Panc1 (cell line): ENCODE measurements around the gene TNIP2. TPM values are rescaled to one million over a fixed set of nuclear protein-coding genes. Genes with fewer than 3 reads are reported as not detected.

Source experiments
- ATAC-seq: fragments of 200-7000 bp; cut with Tn5 transposase; 2 replicates; pipeline ENCODE4 v1.9.1; 2020; ENCODE audit warnings: mild to moderate bottlenecking, moderate library complexity
- BruUV-seq: library from RNA; stranded (reverse); fragments of 400-500 nt; replicated peaks from 2 replicates; lab custom pipeline; 2021; lab: Mats Ljungman, UMichigan
- CTCF ChIA-PET: fragments of 300-600 bp; sonication (Branson Sonifier 250); formaldehyde crosslinking; loops from one replicate; lab custom pipeline; 2022; ENCODE audit warnings: antibody characterized with exemption; lab: Charles Lee
- POLR2A ChIA-PET: fragments of 300-600 bp; sonication (Branson Sonifier 250); formaldehyde crosslinking; loops from one replicate; lab custom pipeline; 2022; ENCODE audit warnings: antibody characterized with exemption; lab: Charles Lee
- DNase-seq: peaks from one replicate; pipeline ENCODE4 v3.0.0-alpha.2; 2010; ENCODE audit warnings: low read depth, low spot score
- H3K27ac ChIP-seq: 2 replicates; pipeline ENCODE4 v1.5.1; 2011; ENCODE audit warnings: mild to moderate bottlenecking, low read length, inconsistent platforms
- H3K27me3 ChIP-seq: fragments of 200-500 bp; sonication (Bioruptor generic); 2 replicates; pipeline ENCODE4 v1.6.0; 2014; ENCODE audit warnings: low read length, inconsistent platforms; ENCODE audit not compliant: control insufficient read depth, insufficient read depth
- H3K36me3 ChIP-seq: fragments of 200-500 bp; sonication (Bioruptor generic); 2 replicates; pipeline ENCODE4 v1.5.1; 2014; ENCODE audit warnings: inconsistent platforms, mild to moderate bottlenecking, low read length, moderate library complexity; ENCODE audit not compliant: control insufficient read depth, insufficient read depth
- H3K4me1 ChIP-seq: 2 replicates; pipeline ENCODE4 v1.5.1; 2011; ENCODE audit warnings: inconsistent platforms, mild to moderate bottlenecking, low read length, moderate library complexity; ENCODE audit not compliant: control insufficient read depth, insufficient read depth
- H3K4me3 ChIP-seq, 2 experiments: 2 replicates each; pipeline ENCODE4 v1.5.1; 2011 to 2012; ENCODE audit warnings: low read depth in 2 of 2, low read length in 2 of 2, mild to moderate bottlenecking in 2 of 2, inconsistent platforms in 1 of 2, moderate library complexity in 1 of 2
- H3K9me3 ChIP-seq: fragments of 200-500 bp; sonication (Bioruptor generic); 2 replicates; pipeline ENCODE4 v1.5.1; 2014; ENCODE audit warnings: low read depth, mild to moderate bottlenecking, inconsistent platforms, low read length, moderate library complexity; ENCODE audit not compliant: control insufficient read depth, insufficient read depth
- POLR2AphosphoS5 ChIP-seq: IDR thresholded peaks from 2 replicates; pipeline ENCODE4 v1.6.1; 2012; ENCODE audit warnings: mild to moderate bottlenecking, low read depth, low read length, moderate library complexity
- SIN3A ChIP-seq: IDR thresholded peaks from 2 replicates; pipeline ENCODE4 v1.6.1; 2012; ENCODE audit warnings: low read depth, mild to moderate bottlenecking, low read length, moderate library complexity, borderline replicate concordance; ENCODE audit not compliant: insufficient read depth
- TCF7L2 ChIP-seq: IDR thresholded peaks from 2 replicates; pipeline ENCODE4 v1.6.1; 2011; ENCODE audit warnings: mild to moderate bottlenecking, low read depth, low read length, inconsistent platforms
- in situ Hi-C: cut with HindIII; loops from 2 replicates; pipeline ENCODE4 v1.10.0; 2016; ENCODE audit warnings: low sequenced_read_pairs, low pct_unique_long_range_greater_than_20kb
- intact Hi-C: fragments of 100-400 bp; cut with micrococcal nuclease; formaldehyde crosslinking; loops from one replicate; pipeline ENCODE4 v1.10.0; 2022; ENCODE audit not compliant: unreplicated experiment
- total RNA-seq: library from RNA; stranded (reverse); gene quantifications from one replicate; pipeline ENCODE4 v1.2.1, GENCODE V29; 2021; ENCODE audit not compliant: unreplicated experiment
- TF ChIP-seq, protein P1 (sequence below): fragments of 450-650 bp; IDR thresholded peaks from 2 replicates; pipeline ENCODE4 v1.5.1; 2017; ENCODE audit warnings: mild to moderate bottlenecking
- TF ChIP-seq, protein P2 (sequence below), 2 experiments: IDR thresholded peaks; 2 replicates each; pipeline ENCODE4 v1.6.1; 2011 to 2012; ENCODE audit warnings: low read depth in 2 of 2, control low read depth in 1 of 2, low read length in 1 of 2, mild to moderate bottlenecking in 1 of 2, moderate library complexity in 1 of 2; ENCODE audit not compliant: insufficient read depth in 1 of 2

The TNIP2 gene
- total RNA-seq, 1 experiment from 2014 or later, result 60.3 TPM

- ATAC-seq (no peak), DNase-seq (no peak)
- intact Hi-C loops (loop anchor here (10.0 kb wide), 1 partner anchor 138 kb away; no protein-coding TSS in a partner anchor), in situ Hi-C loops (no loop called here)
- Histone ChIP-seq H3K9me3 (no peaks in the 10 kb centered on the region), H3K27ac (peak overlapping the region; percentile 89), H3K4me3 (peak overlapping the region in 1 of 2 experiments; percentile 77; a peak in 1 of 4 replicates), H3K27me3 (no peaks in the 10 kb centered on the region), H3K36me3 (no peaks in the 10 kb centered on the region), H3K4me1 (peaks cover 72% of the 10 kb centered on the region)
- TF ChIP-seq POLR2AphosphoS5 (no peak), TCF7L2 (no peak), SIN3A (no peak)
- TF ChIP-seq, protein P1, sequence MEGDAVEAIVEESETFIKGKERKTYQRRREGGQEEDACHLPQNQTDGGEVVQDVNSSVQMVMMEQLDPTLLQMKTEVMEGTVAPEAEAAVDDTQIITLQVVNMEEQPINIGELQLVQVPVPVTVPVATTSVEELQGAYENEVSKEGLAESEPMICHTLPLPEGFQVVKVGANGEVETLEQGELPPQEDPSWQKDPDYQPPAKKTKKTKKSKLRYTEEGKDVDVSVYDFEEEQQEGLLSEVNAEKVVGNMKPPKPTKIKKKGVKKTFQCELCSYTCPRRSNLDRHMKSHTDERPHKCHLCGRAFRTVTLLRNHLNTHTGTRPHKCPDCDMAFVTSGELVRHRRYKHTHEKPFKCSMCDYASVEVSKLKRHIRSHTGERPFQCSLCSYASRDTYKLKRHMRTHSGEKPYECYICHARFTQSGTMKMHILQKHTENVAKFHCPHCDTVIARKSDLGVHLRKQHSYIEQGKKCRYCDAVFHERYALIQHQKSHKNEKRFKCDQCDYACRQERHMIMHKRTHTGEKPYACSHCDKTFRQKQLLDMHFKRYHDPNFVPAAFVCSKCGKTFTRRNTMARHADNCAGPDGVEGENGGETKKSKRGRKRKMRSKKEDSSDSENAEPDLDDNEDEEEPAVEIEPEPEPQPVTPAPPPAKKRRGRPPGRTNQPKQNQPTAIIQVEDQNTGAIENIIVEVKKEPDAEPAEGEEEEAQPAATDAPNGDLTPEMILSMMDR, result no peak
- TF ChIP-seq, protein P2, sequence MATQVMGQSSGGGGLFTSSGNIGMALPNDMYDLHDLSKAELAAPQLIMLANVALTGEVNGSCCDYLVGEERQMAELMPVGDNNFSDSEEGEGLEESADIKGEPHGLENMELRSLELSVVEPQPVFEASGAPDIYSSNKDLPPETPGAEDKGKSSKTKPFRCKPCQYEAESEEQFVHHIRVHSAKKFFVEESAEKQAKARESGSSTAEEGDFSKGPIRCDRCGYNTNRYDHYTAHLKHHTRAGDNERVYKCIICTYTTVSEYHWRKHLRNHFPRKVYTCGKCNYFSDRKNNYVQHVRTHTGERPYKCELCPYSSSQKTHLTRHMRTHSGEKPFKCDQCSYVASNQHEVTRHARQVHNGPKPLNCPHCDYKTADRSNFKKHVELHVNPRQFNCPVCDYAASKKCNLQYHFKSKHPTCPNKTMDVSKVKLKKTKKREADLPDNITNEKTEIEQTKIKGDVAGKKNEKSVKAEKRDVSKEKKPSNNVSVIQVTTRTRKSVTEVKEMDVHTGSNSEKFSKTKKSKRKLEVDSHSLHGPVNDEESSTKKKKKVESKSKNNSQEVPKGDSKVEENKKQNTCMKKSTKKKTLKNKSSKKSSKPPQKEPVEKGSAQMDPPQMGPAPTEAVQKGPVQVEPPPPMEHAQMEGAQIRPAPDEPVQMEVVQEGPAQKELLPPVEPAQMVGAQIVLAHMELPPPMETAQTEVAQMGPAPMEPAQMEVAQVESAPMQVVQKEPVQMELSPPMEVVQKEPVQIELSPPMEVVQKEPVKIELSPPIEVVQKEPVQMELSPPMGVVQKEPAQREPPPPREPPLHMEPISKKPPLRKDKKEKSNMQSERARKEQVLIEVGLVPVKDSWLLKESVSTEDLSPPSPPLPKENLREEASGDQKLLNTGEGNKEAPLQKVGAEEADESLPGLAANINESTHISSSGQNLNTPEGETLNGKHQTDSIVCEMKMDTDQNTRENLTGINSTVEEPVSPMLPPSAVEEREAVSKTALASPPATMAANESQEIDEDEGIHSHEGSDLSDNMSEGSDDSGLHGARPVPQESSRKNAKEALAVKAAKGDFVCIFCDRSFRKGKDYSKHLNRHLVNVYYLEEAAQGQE (IDR thresholded peaks at IDR 0.05; ENCODE audit: insufficient read depth in 1 of 2, low read depth in 2 of 2, low read length in 1 of 2), result no peak
- ChIA-PET POLR2A (interaction anchor here (0.6 kb wide), 1 partner anchor 42 kb away, joined by 4 read pairs; no protein-coding TSS in a partner anchor), CTCF (no interaction called here)
- no TSS peak for BruUV-seq
Observed at GRCh38 chr4:2796849-2797544, 40.9 kb upstream of the TNIP2 start.

GRCh38 chr4:2795893-2796848 is 40.0 kb upstream of the TNIP2 start:
- intact Hi-C loops, result loop anchor here (10.0 kb wide), 1 partner anchor 139 kb away; no protein-coding TSS in a partner anchor

More at GRCh38 chr4:2795893-2796848, 40.0 kb upstream of the TNIP2 start:
- in situ Hi-C loops, result no loop called here
- no peaks in the 10 kb centered on the region for H3K9me3 ChIP-seq
- DNase-seq, result no peak
- H3K4me1 ChIP-seq, result peaks cover 67% of the 10 kb centered on the region
- POLR2A ChIA-PET, result interaction anchor here (0.6 kb wide), 1 partner anchor 43 kb away, joined by 4 read pairs; no protein-coding TSS in a partner anchor
- CTCF ChIA-PET, result interaction anchor here (0.6 kb wide), 1 partner anchor 20 kb away, joined by 3 read pairs; no protein-coding TSS in a partner anchor
- BruUV-seq, result TSS peak; percentile 73
- no peaks in the 10 kb centered on the region for H3K27me3 ChIP-seq
- TF ChIP-seq TCF7L2, result peak; percentile 80; the same call in 1 of the 2 replicates
- TF ChIP-seq, protein P2 (IDR thresholded peaks at IDR 0.05; ENCODE audit: insufficient read depth in 1 of 2, low read depth in 2 of 2, low read length in 1 of 2), result no peak
- TF ChIP-seq, protein P1, result no peak
- H3K4me3 ChIP-seq, result peak overlapping the region in 1 of 2 experiments; percentile 77; a peak in 2 of 4 replicates
- H3K27ac ChIP-seq, result peak overlapping the region; percentile 89
- ATAC-seq, result peak; percentile 46
- no peaks in the 10 kb centered on the region for H3K36me3 ChIP-seq
